Osteocyte (in vitro differentiated cells): ENCODE data around the gene ZNF622. TPM values are rescaled to one million over a fixed set of nuclear protein-coding genes. Genes with fewer than 3 reads are reported as not detected.

Source experiments
- DNase-seq: peaks from one replicate; pipeline ENCODE4 v3.0.0; 2021; ENCODE audit warnings: mixed read lengths; ENCODE audit not compliant: unreplicated experiment; ENCODE audit errors: extremely low spot score
- H3K27ac Mint-ChIP-seq: one replicate; pipeline ENCODE4 v1.8.0; 2021; ENCODE audit warnings: mild to moderate bottlenecking, mixed read lengths; ENCODE audit not compliant: unreplicated experiment
- H3K27me3 Mint-ChIP-seq: one replicate; pipeline ENCODE4 v1.8.0; 2021; ENCODE audit warnings: mixed read lengths; ENCODE audit not compliant: unreplicated experiment
- H3K36me3 Mint-ChIP-seq: one replicate; pipeline ENCODE4 v1.8.0; 2021; ENCODE audit warnings: mixed read lengths; ENCODE audit not compliant: unreplicated experiment
- H3K4me1 Mint-ChIP-seq: one replicate; pipeline ENCODE4 v1.8.0; 2021; ENCODE audit warnings: mixed read lengths; ENCODE audit not compliant: unreplicated experiment
- H3K4me3 Mint-ChIP-seq: one replicate; pipeline ENCODE4 v1.8.0; 2021; ENCODE audit warnings: mild to moderate bottlenecking, moderate library complexity, mixed read lengths; ENCODE audit not compliant: unreplicated experiment
- H3K9me3 Mint-ChIP-seq: one replicate; pipeline ENCODE4 v1.8.0; 2021; ENCODE audit warnings: mixed read lengths; ENCODE audit not compliant: unreplicated experiment
- CTCF ChIP-seq: fragments of 200-600 bp; sonication (generic); IDR thresholded peaks from 2 replicates; pipeline ENCODE4 v1.5.0; 2021; ENCODE audit warnings: antibody characterized with exemption, mild to moderate bottlenecking, moderate library complexity
- total RNA-seq: library from RNA; stranded (reverse); gene quantifications from 2 replicates; pipeline ENCODE4 v1.2.1, GENCODE V29; 2021

The ZNF622 gene
- total RNA-seq, 1 donor from 2014 or later = 29.2 TPM

GRCh38 chr5:16486711-16487111 lies 21.1 kb upstream of the ZNF622 start:
- Mint-ChIP-seq H3K4me3 (no peak overlapping the region), H3K4me1 (no peaks in the 10 kb centered on the region), H3K27me3 (peaks cover 29% of the 10 kb centered on the region), H3K9me3 (no peaks in the 10 kb centered on the region), H3K27ac (no peak overlapping the region), H3K36me3 (no peaks in the 10 kb centered on the region)
- DNase-seq = no peak
- no peak for TF ChIP-seq CTCF

- DNase-seq = no peak
- H3K9me3 Mint-ChIP-seq = no peaks in the 10 kb centered on the region
- H3K36me3 Mint-ChIP-seq = no peaks in the 10 kb centered on the region
- H3K4me3 Mint-ChIP-seq = no peak overlapping the region
- no peaks in the 10 kb centered on the region for H3K4me1 Mint-ChIP-seq
- H3K27me3 Mint-ChIP-seq = peaks cover 27% of the 10 kb centered on the region
- no peak overlapping the region for H3K27ac Mint-ChIP-seq
- no peak for TF ChIP-seq CTCF
Observed at GRCh38 chr5:16485656-16486055, 20.1 kb upstream of the ZNF622 start.

GRCh38 chr5:16484081-16484480 lies 18.5 kb upstream of the ZNF622 start:
- DNase-seq = no peak
- no peak overlapping the region for H3K4me3 Mint-ChIP-seq
- H3K27me3 Mint-ChIP-seq = peaks cover 32% of the 10 kb centered on the region
- H3K9me3 Mint-ChIP-seq = no peaks in the 10 kb centered on the region
- no peak for TF ChIP-seq CTCF
- no peak overlapping the region for H3K27ac Mint-ChIP-seq
- no peaks in the 10 kb centered on the region for H3K36me3 Mint-ChIP-seq
- no peaks in the 10 kb centered on the region for H3K4me1 Mint-ChIP-seq

GRCh38 chr5:16483361-16483760 lies 17.8 kb upstream of the ZNF622 start:
- DNase-seq = no peak
- H3K9me3 Mint-ChIP-seq = no peaks in the 10 kb centered on the region
- no peak overlapping the region for H3K4me3 Mint-ChIP-seq
- TF ChIP-seq CTCF = no peak
- no peaks in the 10 kb centered on the region for H3K4me1 Mint-ChIP-seq
- peaks cover 34% of the 10 kb centered on the region for H3K27me3 Mint-ChIP-seq
- no peaks in the 10 kb centered on the region for H3K36me3 Mint-ChIP-seq
- no peak overlapping the region for H3K27ac Mint-ChIP-seq

GRCh38 chr5:16482891-16483290 lies 17.3 kb upstream of the ZNF622 start:
- TF ChIP-seq CTCF = no peak
- no peak overlapping the region for H3K4me3 Mint-ChIP-seq
- H3K36me3 Mint-ChIP-seq = no peaks in the 10 kb centered on the region
- no peak overlapping the region for H3K27ac Mint-ChIP-seq
- H3K27me3 Mint-ChIP-seq = peaks cover 35% of the 10 kb centered on the region
- no peak for DNase-seq
- H3K9me3 Mint-ChIP-seq = no peaks in the 10 kb centered on the region
- H3K4me1 Mint-ChIP-seq = no peaks in the 10 kb centered on the region
